ENCODE results near the gene PLCE1.

The PLCE1 gene

GRCh38 chr10:93973748-93974445 lies 19.8 kb upstream of the PLCE1 start:
- no peak overlapping the region for H3K4me3 ChIP-seq (ENCODE audit: low read length)
- no peak for TF ChIP-seq CTCF (conservative IDR thresholded peaks at IDR 0.05; ENCODE audit: low read length)
- no peak for DNase-seq (ENCODE audit: low read depth)

- no peak for TF ChIP-seq CTCF (conservative IDR thresholded peaks at IDR 0.05; ENCODE audit: low read length)
- DNase-seq (ENCODE audit: low read depth): no peak
- H3K4me3 ChIP-seq (ENCODE audit: low read length): no peak overlapping the region
Observed at GRCh38 chr10:93977442-93977841, 16.3 kb upstream of the PLCE1 start.

GRCh38 chr10:93980486-93980885 lies 13.2 kb upstream of the PLCE1 start:
- H3K4me3 ChIP-seq (ENCODE audit: low read length): no peak overlapping the region
- no peak for DNase-seq (ENCODE audit: low read depth)
- no peak for TF ChIP-seq CTCF (conservative IDR thresholded peaks at IDR 0.05; ENCODE audit: low read length)

GRCh38 chr10:93991114-93991513 lies 2.6 kb upstream of the PLCE1 start:
- no peak for TF ChIP-seq CTCF (conservative IDR thresholded peaks at IDR 0.05; ENCODE audit: low read length)
- H3K4me3 ChIP-seq (ENCODE audit: low read length): no peak overlapping the region
- no peak for DNase-seq (ENCODE audit: low read depth)

GRCh38 chr10:93991596-93992284 lies 2.0 kb upstream of the PLCE1 start:
- peak overlapping the region; percentile 26 for H3K4me3 ChIP-seq (ENCODE audit: low read length)
- DNase-seq (ENCODE audit: low read depth): peak; percentile 69
- no peak for TF ChIP-seq CTCF (conservative IDR thresholded peaks at IDR 0.05; ENCODE audit: low read length)

GRCh38 chr10:93992400-93993030 lies 1.2 kb upstream of the PLCE1 start:
- H3K4me3 ChIP-seq (ENCODE audit: low read length): no peak overlapping the region
- no peak for DNase-seq (ENCODE audit: low read depth)
- peak; percentile 26; the same call in 1 of the 2 replicates for TF ChIP-seq CTCF (conservative IDR thresholded peaks at IDR 0.05; ENCODE audit: low read length)
